ENCODE measurements around the gene ERMARD.

ERMARD gene

GRCh38 chr6:169803271-169803811 lies 51.9 kb downstream of the ERMARD start:
- peak; percentile 16 for DNase-seq

GRCh38 chr6:169803816-169804340 lies 52.5 kb downstream of the ERMARD start:
- DNase-seq: no peak

- no peak for DNase-seq
Measured at GRCh38 chr6:169804427-169804826, 53.0 kb downstream of the ERMARD start.

- no peak for DNase-seq
Measured at GRCh38 chr6:169805242-169805838, 53.9 kb downstream of the ERMARD start.

GRCh38 chr6:169806701-169807100 lies 55.3 kb downstream of the ERMARD start:
- no peak for DNase-seq

- DNase-seq: no peak
Measured at GRCh38 chr6:169807229-169807628, 55.8 kb downstream of the ERMARD start.

GRCh38 chr6:169807699-169808607 lies 56.5 kb downstream of the ERMARD start:
- DNase-seq: no peak

GRCh38 chr6:169808608-169808967 lies 57.2 kb downstream of the ERMARD start:
- no peak for DNase-seq

- DNase-seq: no peak
Measured at GRCh38 chr6:169809386-169809785, 58.0 kb downstream of the ERMARD start.

GRCh38 chr6:169810066-169810989 lies 58.9 kb downstream of the ERMARD start:
- no peak for DNase-seq

GRCh38 chr6:169811072-169811471 lies 59.6 kb downstream of the ERMARD start:
- DNase-seq: no peak

- no peak for DNase-seq
Measured at GRCh38 chr6:169811521-169812256, 60.3 kb downstream of the ERMARD start.

- DNase-seq: no peak
Measured at GRCh38 chr6:169812257-169812644, 60.8 kb downstream of the ERMARD start.

GRCh38 chr6:169813969-169814368 lies 62.5 kb downstream of the ERMARD start:
- DNase-seq: no peak

- DNase-seq: no peak
Measured at GRCh38 chr6:169816054-169816453, 64.6 kb downstream of the ERMARD start.

- no peak for DNase-seq
Measured at GRCh38 chr6:169816975-169817374, 65.6 kb downstream of the ERMARD start.

- no peak for DNase-seq
Measured at GRCh38 chr6:169820358-169820757, 68.9 kb downstream of the ERMARD start.

GRCh38 chr6:169824021-169824420 lies 72.6 kb downstream of the ERMARD start:
- DNase-seq: no peak

- no peak for DNase-seq
Measured at GRCh38 chr6:169824848-169825557, 73.6 kb downstream of the ERMARD start.

GRCh38 chr6:169825558-169826225 lies 74.3 kb downstream of the ERMARD start:
- no peak for DNase-seq

- DNase-seq: no peak
Measured at GRCh38 chr6:169826697-169827096, 75.3 kb downstream of the ERMARD start.
